ENCODE results near the gene CENPM.

Gene CENPM

DNA sequence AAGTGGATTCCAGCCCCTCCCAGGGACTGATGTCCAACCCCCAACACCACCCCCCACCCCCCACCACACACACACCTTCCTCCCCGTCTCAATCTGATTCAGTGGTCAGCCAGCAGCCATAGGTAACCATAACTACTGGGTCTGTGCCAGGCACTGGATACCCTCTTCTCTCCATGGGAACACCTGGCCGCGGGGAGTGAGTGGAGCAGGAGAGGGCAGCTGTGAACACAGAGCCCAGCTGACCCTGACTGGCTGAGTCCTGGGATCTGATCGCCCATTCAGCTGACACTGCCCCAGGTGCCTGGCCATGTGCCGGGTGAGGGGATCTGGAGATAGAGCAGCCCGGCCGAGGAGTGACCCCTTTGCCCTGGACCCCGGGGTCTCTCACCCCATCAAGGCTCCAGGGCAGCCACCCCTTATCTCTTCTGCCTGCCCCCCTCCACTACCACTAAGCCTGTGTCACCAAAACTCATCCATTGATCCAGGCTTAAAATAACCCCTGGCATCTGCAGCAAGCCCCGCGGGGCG, 29.5 kb downstream of the CENPM start:
- no peak for TF ChIP-seq CTCF (IDR thresholded peaks at IDR 0.05)

DNA sequence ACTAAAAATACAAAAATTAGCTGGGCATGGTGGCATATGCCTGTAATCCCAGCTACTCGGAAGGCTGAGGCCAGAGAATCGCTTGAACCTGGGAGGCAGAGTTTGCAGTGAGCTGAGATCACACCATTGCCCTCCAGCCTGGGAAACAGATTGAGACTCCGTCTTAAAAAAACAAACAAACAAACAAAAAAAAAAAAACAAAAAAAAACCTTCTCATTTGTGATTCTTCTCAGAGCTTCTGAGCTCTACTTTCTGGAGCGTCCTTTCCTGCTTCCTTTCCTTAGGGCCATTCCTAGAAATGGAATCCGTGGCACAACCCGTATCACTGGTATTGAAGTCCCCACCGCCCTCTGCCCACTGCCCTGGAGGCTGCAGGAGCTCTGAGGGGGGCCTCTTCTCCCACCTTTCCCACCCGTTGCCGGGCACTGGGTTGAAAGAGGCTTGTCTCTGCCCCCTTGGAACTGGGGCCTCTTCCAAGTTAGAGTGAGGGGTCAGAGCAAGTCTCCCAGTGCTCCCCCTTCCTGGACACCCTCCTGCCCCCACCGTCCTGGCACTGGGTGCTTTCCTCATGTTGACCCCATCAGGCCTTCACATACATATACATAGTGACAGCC, 30.1 kb downstream of the CENPM start:
- no peak for TF ChIP-seq CTCF (IDR thresholded peaks at IDR 0.05)

DNA sequence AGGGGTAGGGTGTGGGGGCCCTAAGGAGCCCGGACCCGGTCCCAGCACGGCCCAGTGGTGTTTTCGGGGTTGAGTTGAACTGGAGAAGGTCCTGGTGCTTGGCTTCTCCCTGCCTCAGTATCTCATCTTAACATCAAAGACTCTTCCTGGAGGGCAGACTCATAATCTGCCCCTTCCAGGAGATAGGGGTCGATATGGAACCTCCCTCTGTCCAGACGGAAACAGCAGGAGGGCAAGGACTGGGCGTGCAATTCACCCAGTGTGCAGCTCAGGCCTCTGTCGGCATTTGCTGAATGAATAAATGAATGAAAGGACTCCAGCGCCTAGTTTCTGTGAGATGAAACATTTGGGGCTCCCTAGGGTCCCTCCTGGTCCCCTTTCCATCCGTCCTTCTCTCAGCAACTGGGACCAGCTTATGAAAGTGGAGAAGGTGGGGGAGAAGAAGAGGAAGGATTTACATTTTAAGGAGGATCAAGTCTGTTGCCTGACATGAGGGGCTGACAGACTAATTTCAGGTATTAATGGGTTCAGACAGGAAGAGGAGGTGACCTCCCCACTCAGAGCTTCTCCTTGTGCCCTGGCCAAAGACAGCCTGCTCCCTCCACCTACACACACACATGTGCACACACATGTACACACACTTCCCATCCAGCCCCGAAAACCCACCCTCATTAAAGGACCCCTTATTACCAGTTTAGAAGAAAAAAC, 31.0 kb downstream of the CENPM start:
- no peak for TF ChIP-seq CTCF (IDR thresholded peaks at IDR 0.05)

DNA sequence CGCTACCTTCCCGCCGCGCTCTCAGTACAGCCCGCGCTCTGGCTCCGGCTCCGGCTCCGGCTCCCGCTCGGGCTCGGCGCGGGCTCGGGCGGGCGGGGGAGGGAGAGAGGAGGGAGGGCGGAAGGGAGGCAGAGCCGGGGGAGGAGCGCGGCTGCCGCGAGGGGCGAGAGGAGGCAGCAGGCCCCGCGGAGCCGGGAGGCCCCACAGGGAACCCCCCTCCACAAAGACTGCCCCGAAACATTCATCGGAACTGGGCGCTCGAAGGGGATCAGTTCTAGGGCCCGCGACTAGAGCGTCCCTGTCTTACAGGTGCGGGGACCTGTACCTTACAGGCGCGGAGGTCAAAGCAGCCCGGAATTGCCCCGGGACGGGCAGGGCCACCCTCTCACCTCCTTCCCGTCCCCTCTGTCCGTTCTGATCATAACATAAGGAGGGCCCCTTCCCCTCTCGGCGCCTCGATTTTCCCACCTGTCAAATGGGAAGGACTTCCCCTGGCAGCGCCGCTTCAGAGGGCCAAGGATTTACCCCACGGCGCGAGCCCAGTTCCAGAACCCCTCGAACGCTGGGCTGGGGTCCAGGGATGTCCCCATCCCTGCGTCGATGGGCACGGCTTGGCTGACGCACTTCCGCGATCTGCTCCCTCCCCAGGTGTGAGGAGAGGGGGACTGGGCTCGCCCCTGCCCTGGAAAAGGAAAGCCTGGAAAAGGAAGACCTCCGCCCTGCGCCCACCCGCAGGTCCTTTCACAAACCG, 31.7 kb downstream of the CENPM start, which contains the start of gene SHISA8:
Gene SHISA8 (minus strand): TSS at position 40 of the 751 bp plus-strand sequence. CDS start 407 bp downstream, outside the sequence.
- TF ChIP-seq CTCF (IDR thresholded peaks at IDR 0.05) = no peak

DNA sequence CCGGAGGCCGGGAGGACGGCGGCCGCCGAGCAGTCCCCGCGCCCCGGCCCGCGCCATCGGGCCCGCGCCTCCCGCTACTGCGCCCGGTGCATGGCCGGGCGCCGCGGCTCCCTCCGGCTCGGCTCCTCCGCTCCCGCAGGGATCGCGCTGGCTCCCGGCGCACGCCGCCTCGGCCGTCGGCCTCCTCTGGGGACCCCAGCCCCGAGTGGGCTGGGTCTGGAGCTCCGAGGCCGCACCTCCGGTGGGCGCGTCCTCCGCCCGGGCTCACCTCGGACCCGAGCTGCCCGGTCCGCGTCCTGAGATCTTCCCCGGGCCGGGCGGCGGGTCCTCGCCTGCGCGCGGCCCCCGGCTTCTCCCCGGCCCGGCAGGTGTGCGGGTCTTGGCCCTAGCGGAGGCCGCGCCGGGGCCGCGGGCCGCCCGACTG, 32.3 kb downstream of the CENPM start:
- no peak for TF ChIP-seq CTCF (IDR thresholded peaks at IDR 0.05)

DNA sequence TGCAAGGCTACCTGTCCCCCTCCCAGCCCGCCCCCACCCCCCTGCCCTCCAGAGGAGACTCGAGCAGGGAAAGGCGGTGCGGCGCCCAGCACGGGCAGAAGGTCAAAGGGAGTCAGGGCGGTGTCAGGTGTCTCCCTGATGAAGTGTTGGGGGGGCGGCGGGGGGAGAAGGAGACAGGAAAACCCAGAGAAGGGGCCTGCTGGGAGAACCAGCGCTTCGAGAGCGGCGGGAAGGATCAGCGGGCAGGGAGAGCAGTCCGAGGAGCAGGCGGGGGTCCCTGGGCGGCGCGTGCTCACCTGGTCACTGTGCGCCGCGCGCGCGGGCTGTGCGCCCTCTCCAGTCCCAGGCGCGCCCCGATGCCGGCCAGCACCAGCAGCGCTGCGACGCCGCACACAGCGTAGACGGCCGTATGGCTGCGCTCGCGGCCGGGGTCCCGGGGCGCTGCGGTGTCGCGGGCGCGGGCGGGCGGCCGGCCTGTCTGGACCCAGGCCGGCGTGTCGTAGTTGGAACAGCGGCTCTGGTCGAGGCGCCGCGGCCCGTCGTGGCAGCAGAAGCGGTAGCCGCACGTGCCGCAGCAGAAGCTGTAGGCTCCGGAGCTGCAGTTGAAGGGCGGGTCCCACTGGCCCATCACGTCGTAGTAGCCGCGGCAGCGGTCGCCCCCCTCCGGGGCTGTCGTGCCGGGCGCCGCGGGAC, 33.0 kb downstream of the CENPM start:
- TF ChIP-seq CTCF (IDR thresholded peaks at IDR 0.05) = no peak
